Erythroblast (primary cell): ENCODE measurements around the gene ROBO2.

Source experiments
- GATA1 ChIP-seq: IDR thresholded peaks from 2 replicates; pipeline ENCODE4 v1.6.1; 2011; ENCODE audit warnings: low read depth, mild to moderate bottlenecking, control low read depth, low read length, moderate library complexity
- POLR2A ChIP-seq: IDR thresholded peaks from 2 replicates; pipeline ENCODE4 v1.6.1; 2011; ENCODE audit warnings: mild to moderate bottlenecking, low read length

GRCh38 chr3:77526573-77527113 is 486.7 kb downstream of the ROBO2 start:
- TF ChIP-seq POLR2A, result no peak
- TF ChIP-seq GATA1, result no peak
